ENCODE results near the gene SDC1.

Gene SDC1

GRCh38 chr2:20184067-20184938 lies 40.6 kb downstream of the SDC1 start:
- DNase-seq (ENCODE audit: low read depth in 2 of 2), result no peak

- DNase-seq (ENCODE audit: low read depth in 2 of 2), result no peak
Observed at GRCh38 chr2:20183373-20183772, 41.6 kb downstream of the SDC1 start.

- DNase-seq (ENCODE audit: low read depth in 2 of 2), result no peak
Observed at GRCh38 chr2:20182241-20182931, 42.5 kb downstream of the SDC1 start.

DNA sequence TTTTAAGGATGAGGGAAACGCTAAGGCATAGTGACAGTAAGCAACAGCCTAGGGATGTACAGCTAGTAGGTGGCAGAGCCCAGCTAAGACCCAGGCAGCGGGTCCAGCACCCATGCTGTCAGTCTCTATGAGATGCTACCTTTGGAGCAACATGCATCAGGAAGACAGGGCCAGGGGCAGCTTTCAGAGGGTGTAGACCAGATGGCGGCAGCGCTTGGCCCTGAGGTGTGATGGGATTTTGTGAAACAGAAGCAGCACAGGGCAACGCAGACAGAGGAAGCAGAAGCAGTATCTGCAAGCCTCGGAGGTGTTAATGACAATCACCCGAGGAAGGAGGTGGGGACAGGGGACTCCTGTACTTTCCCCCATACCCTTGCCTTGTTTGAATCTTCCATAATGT lies 43.2 kb downstream of the SDC1 start:
- DNase-seq (ENCODE audit: low read depth in 2 of 2), result no peak

GRCh38 chr2:20180676-20181648 lies 44.0 kb downstream of the SDC1 start:
- no peak for DNase-seq (ENCODE audit: low read depth in 2 of 2)

DNA sequence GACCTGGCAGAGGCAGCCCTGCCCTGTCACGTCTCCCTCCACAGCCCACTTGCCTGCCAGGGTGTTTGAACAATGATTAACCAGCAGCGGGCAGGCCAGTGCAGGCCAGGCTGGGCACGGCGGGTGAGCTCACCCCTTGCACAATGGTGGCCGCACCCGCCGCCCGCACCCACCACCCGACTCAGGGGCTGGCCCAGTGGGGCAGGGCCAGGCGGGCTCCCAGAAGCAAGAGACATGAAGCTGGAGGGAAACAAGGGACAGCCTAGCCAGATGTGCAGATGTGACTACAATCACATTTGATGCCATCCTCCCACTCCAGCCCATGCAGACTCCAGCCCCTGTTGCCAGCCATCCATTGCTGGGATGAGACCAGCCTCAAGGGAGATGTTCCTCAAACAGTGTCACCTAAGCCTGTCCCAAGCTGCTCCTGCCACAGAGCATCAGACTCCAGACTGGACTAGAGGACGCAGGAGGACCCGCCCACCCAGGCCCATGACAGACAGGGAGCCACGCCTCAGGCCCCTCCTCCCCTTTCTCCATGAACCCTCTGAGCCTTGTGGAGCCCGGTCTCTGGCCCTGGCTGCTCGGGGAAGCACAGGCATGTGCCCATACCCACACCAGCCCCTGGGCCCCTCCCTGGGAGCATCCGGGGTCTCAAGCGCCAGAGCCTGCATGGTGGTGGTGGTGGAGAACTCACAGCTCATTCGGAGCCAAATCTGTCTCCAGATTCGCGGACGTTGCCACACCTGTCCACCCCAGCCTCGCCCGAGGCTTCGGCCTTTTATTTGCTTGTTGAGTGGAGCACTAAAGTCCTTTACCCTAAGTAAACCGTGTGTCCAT lies 45.0 kb downstream of the SDC1 start:
- no peak for DNase-seq (ENCODE audit: low read depth in 2 of 2)

GRCh38 chr2:20179466-20179754 lies 45.5 kb downstream of the SDC1 start:
- DNase-seq (ENCODE audit: low read depth in 2 of 2), result no peak

DNA sequence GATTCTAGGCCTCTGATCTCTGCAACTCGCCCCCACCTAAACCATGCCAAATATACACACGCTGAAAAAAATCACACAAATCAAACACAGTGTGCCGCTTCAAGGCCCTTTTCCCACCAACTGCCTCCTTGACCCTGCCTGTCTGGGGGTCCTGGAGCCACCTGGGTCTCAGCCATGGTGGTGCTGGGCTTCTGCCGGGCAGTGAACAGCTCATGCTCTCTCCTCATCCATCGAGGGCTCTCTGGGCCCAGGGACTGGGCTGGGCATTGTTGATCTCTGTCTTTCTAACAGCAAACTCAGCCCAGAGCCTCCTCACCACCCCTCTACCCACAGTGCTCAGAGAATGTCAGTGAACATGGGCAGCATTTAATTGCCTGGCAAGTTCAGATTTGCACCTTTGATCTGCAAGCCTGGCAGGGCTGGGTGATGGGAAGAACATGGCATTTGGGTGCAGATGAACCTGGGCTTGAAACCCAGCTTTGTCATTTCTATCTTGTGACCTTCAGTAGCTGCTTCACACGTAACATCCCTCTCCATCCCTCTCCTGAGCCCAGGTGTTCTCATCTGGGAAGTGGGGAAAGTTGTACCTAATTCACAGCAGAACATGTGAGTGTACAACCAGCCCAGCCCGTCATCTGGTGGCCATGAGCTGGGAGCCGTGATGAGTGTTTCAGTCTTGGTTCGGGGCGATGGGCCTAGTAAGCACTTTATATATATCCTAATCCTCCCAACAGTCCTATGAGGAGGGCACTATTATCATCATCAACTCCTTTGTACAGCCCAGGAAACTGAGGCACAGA lies 46.1 kb downstream of the SDC1 start:
- no peak for DNase-seq (ENCODE audit: low read depth in 2 of 2)

DNA sequence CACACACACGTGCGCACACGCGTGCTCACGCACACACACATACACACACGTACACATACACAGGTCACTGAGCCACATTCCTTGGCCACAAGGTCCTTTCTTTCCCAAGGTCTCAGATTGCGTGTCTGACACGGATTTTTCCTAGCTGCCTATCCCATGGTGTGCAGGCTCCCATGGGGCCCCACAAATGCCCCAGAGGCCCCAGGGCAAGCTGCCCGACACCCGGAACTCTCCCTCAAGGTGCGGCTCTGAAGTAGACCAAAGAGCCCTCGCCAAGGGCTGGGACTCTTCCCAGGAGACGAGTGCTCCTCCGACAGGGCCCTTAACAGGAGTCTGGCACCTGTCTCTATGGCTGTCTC lies 46.7 kb downstream of the SDC1 start:
- DNase-seq (ENCODE audit: low read depth in 2 of 2), result no peak

GRCh38 chr2:20177556-20178248 lies 47.2 kb downstream of the SDC1 start:
- no peak for DNase-seq (ENCODE audit: low read depth in 2 of 2)

- DNase-seq (ENCODE audit: low read depth in 2 of 2), result no peak
Observed at GRCh38 chr2:20176760-20177159, 48.2 kb downstream of the SDC1 start.

GRCh38 chr2:20175931-20176330 lies 49.0 kb downstream of the SDC1 start:
- no peak for DNase-seq (ENCODE audit: low read depth in 2 of 2)

DNA sequence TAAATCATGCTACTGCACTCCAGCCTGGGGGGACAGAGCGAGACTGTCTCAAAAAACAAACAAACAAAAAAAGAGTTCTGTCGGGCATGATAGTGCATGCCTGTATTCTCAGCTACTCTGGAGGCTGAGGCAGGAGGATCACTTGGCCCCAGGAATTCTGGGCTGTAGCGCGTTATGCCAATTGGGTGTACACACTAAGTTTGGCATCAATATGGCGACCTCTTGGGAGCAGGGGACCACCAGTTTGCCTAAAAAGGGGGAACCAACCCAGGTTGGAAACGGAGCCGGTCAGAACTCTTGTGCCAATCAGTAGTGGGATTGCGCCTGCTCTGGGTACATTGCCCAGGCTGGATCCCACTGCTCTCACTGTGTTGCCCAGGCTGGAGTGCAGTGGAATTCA lies 49.7 kb downstream of the SDC1 start:
- no peak for DNase-seq (ENCODE audit: low read depth in 2 of 2)

DNA sequence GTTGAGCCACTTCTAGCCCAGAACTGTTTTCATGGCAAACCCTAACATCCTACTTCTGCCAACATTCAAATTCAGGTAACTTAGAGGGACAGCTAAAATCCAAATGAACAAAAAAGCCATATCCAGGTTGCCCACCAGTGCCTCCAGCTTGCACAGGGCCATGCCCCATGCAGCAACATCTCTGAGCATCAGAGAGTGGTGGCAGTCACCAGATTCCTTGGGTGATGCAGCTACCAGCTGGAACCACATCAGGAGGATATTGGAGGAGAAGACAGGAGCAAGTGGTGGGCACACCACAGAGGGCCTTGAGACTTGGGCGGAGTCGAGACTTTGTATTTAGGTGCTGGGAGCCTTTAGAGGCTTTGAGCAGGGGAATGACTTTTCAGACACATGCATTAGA lies 50.5 kb downstream of the SDC1 start:
- no peak for DNase-seq (ENCODE audit: low read depth in 2 of 2)

GRCh38 chr2:20173496-20174402 lies 51.2 kb downstream of the SDC1 start:
- DNase-seq (ENCODE audit: low read depth in 2 of 2), result no peak

DNA sequence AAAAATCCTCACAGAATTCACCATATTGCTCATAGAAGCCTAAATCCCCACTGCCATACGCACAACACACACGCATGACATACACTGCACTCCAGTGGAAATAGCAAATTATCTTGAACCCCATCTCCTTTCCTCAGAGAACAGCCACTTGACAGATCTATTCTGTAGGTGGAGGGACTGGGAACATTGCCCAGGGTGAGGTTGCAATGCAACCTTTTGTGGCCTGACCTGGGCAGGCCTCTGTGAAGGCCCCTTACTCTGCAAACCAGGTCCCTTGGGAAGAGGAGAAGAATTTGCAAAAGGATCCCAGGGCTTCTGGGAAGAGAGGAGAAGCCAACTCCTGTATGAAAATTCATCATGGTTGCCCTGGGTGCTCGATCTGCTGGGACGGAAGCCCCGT lies 51.9 kb downstream of the SDC1 start:
- no peak for DNase-seq (ENCODE audit: low read depth in 2 of 2)

GRCh38 chr2:20172273-20173055 lies 52.5 kb downstream of the SDC1 start:
- no peak for DNase-seq (ENCODE audit: low read depth in 2 of 2)

GRCh38 chr2:20171445-20171977 lies 53.4 kb downstream of the SDC1 start:
- DNase-seq (ENCODE audit: low read depth in 2 of 2), result no peak

All from stimulated activated CD8-positive, alpha-beta memory T cell treated with anti-CD3 and anti-CD28 coated beads, Interleukin-7, amount 100 ng/mL, for 4 hours (primary cell).